CD4-positive, alpha-beta T cell treated with Interleukin-15 for 1 hour (primary cell): ENCODE results near the gene ARHGAP11B.
A peak's percentile ranks its signal among the peaks of the same experiment; 100 is the strongest.
"Not testable (repeated sequence)": the region's sequence is repeated elsewhere in the genome, so short reads cannot be mapped to it uniquely, and the experiment has no call there.

ENCODE experiments used
- DNase-seq: peaks from one replicate; pipeline ENCODE4 v3.0.0-alpha.2; 2020

The ARHGAP11B gene

GRCh38 chr15:30625436-30626193 is at the start of gene ARHGAP11B:
TSS of gene ARHGAP11B (plus strand) at chr15:30626128.
- peak; percentile 93 for DNase-seq

DNA sequence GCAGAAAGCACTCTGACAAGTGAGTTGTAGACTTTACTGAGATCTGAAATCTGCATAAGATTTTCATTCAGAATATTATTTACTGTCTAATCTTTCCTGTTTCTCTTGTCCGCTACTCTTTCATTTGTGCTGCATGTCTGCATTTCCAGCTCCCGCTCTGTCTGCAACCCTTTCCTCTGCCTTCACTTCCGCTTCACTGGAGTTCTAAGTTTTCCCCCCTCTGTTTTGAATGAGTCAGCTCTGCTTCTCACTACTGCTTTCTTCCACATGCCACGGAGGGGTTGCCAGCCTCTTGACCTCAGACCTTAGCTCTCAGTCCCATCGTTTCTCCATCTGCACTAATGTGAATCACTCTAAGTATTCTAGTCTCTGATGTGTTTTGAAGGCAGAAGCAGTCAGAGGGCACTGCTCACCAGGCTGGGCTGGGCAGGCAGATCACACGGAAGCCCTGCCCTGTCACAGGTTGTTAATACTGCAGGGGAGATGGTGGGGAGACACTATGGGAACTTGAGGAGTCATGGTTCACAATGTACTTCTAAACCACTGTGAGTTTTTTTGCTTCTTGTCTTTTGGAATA is 46.4 kb upstream of the ARHGAP11B start:
- not testable (repeated sequence) for DNase-seq

DNA sequence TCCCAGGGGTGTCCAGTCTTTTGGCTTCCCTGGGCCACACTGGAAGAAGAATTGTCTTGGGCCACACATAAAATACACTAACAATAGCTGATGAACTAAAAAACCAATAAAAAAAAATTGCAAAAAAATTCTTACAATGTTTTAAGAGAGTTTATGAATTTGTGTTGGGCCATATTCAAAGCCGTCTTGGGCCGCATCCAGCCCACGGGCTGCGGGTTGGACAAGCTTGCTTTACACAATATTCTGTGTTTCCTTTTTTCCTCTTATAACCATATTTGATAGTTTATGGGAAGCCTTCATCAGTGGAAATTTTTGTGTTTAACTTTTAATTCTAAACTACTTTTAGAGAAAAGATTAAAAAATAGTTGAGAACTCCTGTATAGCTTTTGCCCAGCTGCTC is 45.2 kb upstream of the ARHGAP11B start:
- DNase-seq, result not testable (repeated sequence)

GRCh38 chr15:30598953-30599352 is 27.0 kb upstream of the ARHGAP11B start:
- DNase-seq, result not testable (repeated sequence)

DNA sequence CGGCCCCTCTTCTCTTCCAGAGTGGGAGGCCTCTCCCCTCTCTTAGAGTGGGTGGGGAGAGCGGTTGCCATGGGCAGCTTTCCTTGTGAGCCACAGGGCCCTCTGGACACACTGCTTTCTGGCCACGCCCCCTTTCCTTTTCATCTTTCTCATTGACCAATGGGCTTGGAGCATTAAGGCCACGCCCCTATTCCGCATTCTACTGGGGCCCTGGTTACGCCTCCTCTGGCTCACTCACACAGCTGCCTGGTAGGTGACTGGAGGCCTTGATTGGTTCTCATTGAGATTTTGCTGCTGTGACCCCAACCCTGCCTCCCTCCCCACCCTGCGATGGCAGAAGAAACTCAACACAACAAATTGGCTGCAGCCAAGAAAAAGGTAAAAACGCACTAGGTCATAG is 22.1 kb upstream of the ARHGAP11B start, which contains the start of gene GOLGA8H:
Gene GOLGA8H, plus strand, starts transcription at position 233 of the 400 bp plus-strand sequence. Its CDS starts 98 bp downstream, at position 331.
- DNase-seq, result not testable (repeated sequence)

- DNase-seq, result not testable (repeated sequence)
Observed at GRCh38 chr15:30612271-30612670, 13.7 kb upstream of the ARHGAP11B start.

- DNase-seq, result not testable (repeated sequence)
Observed at GRCh38 chr15:30621342-30621741, 4.6 kb upstream of the ARHGAP11B start.

GRCh38 chr15:30626194-30626565 is 252 bp downstream of the ARHGAP11B start:
- not testable (repeated sequence) for DNase-seq

DNA sequence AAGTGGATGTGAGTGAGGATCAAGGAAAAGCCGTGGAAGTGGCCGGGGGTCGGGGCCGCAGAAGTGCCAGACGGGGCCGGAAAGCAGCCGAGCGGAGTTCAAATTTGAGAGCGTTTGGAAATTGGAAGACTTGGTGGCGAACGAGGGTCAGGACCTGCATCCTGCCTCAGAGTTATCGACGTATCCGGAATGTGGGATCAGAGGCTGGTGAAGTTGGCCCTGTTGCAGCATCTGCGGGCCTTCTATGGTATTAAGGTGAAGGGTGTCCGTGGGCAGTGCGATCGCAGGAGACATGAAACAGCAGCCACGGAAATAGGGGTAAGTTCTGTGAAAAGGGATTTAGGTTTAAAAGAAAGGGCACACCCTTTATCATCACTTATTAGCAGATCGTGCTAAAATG is 704 bp downstream of the ARHGAP11B start:
- DNase-seq, result not testable (repeated sequence)

DNA sequence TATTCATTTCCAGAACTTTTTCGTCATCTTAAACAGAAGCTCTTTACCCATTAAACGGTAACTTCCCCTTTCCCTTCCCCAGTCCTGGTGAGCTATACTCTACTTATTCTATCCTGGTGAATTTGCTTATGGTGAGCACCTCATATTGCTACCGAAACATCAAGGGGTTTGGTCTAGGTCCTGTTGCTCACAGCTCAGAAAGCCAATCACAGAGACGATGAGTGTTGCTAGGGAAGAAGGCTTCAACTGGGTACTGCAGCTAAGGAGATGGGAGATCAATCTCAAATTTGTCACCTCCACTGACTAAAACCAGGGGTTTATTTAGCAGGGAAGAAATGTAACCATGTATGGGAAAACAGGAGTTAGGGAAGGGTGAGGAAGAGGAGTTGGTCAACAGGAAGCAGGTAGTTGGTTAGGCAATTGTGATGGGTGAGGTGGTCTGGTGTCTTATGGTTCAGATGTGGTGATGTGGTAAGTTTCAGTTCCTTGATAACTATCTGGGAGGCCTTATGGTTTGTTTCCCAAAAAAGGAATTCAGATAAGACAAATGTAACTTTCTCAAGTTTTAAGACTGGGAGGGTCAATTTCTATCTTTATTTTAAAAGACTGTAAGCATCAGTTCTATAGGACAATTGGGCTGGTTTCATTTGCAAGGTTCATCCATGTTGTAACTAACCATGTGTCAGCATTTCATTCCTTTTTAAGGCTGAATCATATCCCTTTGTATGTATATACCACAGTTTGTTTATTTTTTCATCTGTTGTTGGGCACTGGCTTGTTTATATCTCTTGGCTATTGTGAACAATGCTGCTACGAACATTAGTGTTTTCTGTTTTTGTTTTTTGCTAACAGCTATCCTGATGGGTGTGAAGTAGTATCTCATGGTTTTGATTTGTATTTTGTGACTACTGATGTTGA is 24.3 kb downstream of the ARHGAP11B start:
- DNase-seq, result no peak

- not testable (repeated sequence) for DNase-seq
Observed at GRCh38 chr15:30661154-30661553, 35.2 kb downstream of the ARHGAP11B start.

- not testable (repeated sequence) for DNase-seq
Observed at GRCh38 chr15:30669621-30670020, 43.7 kb downstream of the ARHGAP11B start.

DNA sequence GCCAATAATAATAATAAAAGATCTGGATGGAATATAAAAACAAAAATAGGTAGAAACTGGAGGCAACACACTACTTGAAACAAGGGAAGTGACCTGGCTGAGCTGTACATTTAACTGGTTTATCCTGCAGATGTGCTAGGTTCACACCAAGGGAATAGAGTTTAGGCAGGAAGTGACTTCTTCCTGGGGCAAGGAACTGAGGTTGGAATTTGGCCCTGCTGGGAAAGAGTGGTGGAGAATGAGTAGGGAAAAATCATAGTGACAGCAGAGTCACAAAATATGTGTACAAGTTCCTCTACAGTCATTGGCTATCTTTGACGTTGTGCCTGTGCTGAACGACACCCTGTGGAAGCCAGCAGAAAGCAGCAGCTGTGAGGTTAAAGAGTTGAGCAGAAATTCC is 44.1 kb downstream of the ARHGAP11B start:
- DNase-seq, result no peak

- DNase-seq, result no peak
Observed at GRCh38 chr15:30671309-30671708, 45.4 kb downstream of the ARHGAP11B start.

DNA sequence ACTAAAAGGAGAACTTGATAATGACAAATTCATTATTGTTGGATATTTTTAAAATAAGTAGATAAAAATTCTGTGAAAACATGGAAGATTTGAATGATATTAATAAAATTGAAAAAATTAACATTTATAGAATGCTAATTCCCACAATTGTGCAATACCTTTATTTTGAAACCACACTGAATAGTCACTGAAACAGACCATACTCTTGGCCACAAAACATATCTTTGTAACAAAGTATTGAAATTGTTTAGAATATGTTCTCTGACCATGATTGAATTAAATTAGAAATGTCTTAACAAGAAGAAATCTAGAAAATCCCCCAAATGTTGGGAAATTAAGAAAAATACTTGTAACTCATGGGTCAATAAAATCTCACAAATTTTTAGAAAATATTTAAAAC is 49.2 kb downstream of the ARHGAP11B start:
- no peak for DNase-seq

GRCh38 chr15:30675891-30676290 is 50.0 kb downstream of the ARHGAP11B start:
- not testable (repeated sequence) for DNase-seq

GRCh38 chr15:30680997-30681396 is 55.1 kb downstream of the ARHGAP11B start:
- DNase-seq, result not testable (repeated sequence)

GRCh38 chr15:30685709-30686285 is 59.9 kb downstream of the ARHGAP11B start:
- DNase-seq, result not testable (repeated sequence)

DNA sequence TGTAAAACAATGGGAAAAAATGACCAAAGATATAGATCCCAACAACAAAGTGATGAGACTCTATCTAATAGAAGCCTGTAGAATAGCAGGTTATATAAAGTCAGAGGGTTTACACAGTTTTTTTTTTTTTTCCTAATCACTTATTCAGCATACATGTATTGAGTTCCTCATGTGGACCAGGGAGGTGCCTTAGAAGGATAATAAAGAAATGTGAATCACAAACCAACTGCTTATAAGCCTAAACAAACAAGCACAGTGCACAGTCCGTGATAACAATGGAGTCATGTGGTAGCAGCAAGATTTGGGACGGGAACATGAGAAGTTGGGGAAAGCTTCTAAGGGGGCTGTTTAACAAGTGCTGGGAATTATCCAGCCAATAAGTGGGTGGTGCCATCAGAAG is 60.7 kb downstream of the ARHGAP11B start:
- DNase-seq, result not testable (repeated sequence)
